Fibroblast of gingiva (primary cell): Measurements from ENCODE around the gene CENPO.
A peak's percentile ranks its signal among the peaks of the same experiment; 100 is the strongest.

Experiments used
- DNase-seq: peaks from one replicate; pipeline ENCODE4 v3.0.0-alpha.2; 2011; ENCODE audit warnings: low read depth

CENPO gene

GRCh38 chr2:24838541-24838940 lies 45.3 kb downstream of the CENPO start:
- no peak for DNase-seq

DNA sequence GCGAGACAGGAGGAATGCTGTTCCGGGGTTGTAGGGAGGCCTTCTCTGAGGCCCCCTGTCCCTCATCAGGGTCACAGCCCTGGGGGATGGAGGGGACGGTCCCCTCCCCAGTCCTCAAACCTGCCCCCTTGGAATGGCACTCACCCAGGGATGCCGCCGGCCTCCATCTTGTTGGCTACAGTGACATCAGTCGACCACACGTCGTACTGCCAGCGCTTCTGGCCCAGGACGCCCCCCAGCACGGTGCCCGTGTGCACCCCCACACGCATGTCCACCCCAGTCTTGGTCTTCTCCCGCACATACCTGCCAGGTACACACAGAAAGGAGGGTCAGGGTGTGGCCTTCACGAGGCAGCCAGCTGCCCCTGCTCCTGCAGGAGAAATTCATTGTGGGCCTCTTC lies 46.5 kb downstream of the CENPO start:
- DNase-seq, result no peak

DNA sequence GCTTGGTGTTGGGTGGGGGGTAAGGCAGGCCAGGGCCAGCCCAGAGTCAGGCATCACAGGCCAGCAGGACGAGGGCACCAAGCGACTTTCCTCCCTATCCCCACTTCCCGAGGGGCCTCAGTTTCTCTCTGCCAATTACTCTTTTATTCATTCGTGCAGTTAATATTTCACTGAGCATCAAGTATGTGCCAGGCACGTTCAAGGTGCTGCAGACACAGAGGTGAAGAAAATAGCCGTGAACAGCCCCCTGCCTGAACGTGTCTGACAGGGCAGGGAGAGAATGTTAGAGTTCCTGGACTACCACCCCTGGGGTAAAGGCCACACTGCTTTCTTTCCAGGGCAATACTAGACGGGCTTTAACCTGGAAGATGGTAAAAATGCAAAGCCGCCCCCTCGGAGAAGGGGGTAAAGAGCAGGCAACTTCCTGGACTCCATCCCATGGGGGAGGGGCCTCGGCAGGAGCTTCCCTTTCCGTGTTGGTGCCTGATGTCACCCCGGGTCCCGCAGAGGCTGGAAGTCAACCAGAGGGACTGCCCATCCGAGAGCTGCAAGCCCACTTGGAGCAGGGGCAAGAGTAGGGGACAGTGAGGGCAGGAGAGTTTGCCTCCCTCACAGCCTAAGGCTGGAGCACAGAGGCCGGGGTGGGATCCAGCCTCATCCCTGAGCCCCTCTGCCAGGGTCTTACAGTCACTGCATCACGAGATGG lies 47.1 kb downstream of the CENPO start:
- DNase-seq, result no peak

GRCh38 chr2:24840962-24841945 lies 48.0 kb downstream of the CENPO start:
- DNase-seq, result no peak

GRCh38 chr2:24842081-24843050 lies 49.1 kb downstream of the CENPO start:
- DNase-seq, result no peak

GRCh38 chr2:24843330-24843860 lies 50.2 kb downstream of the CENPO start:
- DNase-seq, result no peak

DNA sequence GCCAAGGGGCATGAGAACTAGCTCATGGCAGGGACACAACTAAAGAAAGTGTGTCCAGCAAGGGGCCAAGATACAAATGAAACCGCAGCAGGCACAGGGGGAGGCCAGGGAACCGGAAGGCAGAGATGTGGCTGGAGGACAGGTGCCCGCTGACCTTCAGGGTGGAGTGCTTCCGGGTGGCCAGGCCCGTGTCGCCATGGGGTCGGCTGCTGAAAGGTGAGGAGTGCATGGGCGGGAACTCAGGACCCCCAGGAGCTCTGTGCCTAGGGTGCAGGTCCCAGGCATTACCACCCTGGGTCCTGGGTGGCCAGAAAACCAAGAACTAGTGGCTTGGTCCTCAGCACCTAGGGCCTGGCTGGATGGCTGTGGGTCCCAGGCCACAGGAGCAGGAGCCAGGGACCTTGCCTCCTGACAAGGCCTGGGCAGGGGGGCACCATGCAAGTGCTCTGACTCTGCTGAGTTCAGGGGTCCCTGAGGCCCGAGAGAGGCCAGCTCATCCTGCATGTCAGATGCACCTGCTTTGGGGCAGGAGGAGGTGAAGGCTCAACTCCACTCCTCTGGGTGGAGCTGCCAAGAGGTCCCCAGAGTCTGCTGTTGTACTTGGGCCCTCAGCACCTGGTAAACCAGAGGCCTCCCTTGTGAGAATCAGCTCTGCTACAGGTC lies 50.9 kb downstream of the CENPO start:
- DNase-seq, result no peak

GRCh38 chr2:24845691-24846090 lies 52.5 kb downstream of the CENPO start:
- DNase-seq, result no peak

DNA sequence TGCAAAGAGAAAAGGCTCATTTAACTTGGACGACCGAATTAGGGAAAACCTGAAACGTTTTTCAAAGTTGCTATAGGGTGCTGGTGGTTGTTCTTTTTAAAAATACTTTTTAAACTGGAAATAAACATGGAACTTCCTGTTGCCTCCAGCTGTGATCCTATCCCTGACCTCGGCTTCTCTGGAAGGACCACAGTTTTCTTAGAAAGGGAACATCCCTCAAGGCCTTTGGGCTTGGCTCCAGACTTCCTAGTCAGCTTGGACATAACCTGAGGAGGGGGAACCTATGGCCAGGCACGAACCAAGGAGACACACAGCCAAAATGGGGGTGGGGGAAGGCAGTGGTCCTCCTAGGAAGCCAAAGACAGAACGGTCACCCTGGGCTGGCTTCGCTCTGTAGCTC lies 57.7 kb downstream of the CENPO start:
- DNase-seq, result no peak

DNA sequence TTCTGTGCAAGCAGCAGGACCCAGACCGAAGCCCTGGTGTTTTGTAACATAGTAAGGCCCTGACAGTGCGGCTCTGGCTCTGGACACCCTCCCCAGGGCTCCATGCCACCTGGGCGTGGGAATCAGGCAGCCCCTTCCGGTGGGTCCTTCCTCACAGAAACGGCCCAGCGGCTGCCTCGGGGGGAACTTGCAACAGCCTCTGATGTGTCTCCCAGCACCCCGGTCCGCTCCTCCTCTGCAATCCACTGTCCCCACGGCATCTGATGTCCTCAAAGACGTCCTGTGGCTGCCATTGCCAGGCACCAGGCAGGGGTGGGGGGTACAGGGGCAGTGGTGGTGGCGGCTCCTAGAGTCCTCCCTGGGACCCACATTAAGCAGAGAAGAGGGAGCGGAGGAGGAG lies 58.8 kb downstream of the CENPO start:
- DNase-seq, result no peak

GRCh38 chr2:24852431-24853020 lies 59.3 kb downstream of the CENPO start:
- no peak for DNase-seq

GRCh38 chr2:24853046-24853445 lies 59.8 kb downstream of the CENPO start:
- DNase-seq, result no peak

- no peak for DNase-seq
Observed at GRCh38 chr2:24853996-24854395, 60.8 kb downstream of the CENPO start.

- peak; percentile 44 for DNase-seq
Observed at GRCh38 chr2:24855022-24855622, 61.9 kb downstream of the CENPO start.

GRCh38 chr2:24855726-24856125 lies 62.5 kb downstream of the CENPO start:
- DNase-seq, result peak; percentile 55

GRCh38 chr2:24856791-24857211 lies 63.6 kb downstream of the CENPO start:
- DNase-seq, result no peak

GRCh38 chr2:24857746-24858145 lies 64.5 kb downstream of the CENPO start:
- no peak for DNase-seq

- DNase-seq, result no peak
Observed at GRCh38 chr2:24858996-24859395, 65.8 kb downstream of the CENPO start.

DNA sequence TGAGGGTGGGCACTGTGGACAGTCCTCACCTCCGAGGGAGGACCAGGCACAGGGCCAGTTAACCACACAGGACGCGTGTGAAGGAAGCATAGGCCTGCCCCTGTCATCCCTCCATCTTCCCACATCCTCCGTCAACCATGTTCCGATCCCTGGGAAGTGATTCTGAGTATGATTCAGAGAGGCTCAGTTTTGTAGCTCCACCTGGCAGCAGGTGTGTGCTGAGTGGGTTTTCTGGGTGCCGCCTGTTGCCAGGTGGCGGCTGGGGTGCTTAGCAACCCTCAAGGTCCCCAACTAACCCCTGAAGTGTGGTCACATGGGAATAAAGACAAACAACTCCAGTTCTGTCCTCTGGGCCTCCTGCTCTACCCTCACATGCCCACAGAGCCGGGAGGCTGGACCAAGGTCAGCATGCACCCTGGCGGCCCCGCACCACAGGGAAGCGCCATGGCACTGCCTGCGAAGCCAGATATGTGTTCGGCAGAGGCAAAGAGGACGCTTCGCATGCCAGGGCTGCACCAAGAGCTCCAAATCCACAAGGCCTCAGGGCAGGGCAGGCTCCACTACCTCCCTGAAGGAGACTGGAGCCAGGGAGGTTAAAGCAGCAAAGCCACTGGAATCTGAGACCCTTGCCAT lies 66.9 kb downstream of the CENPO start:
- no peak for DNase-seq

DNA sequence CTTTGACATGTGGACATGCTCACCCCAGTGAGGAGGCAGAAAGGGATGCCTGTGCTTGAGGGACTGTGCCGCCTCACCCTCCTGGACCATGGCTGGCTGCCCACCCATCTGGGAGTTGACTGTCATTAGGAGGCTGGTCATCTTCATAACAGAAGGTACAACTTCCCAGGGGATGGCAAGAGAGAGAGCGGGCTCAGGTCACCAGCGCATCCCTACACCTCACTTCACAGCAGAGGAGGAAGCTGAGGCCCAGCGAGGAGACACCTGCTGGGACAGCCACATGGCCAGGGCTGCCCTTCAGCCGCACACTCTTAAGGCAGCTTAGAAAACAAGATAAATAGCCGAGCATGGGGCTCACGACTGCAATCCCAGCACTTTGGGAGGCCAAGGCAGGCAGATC lies 67.4 kb downstream of the CENPO start:
- no peak for DNase-seq
